H9 (cell line): ENCODE data around the gene PACS1. TPM values are rescaled to one million over a fixed set of nuclear protein-coding genes. Genes with fewer than 3 reads are reported as not detected.

ENCODE experiments used
- DNase-seq: peaks from one replicate; pipeline ENCODE4 v3.0.0-alpha.2; 2017
- H2AFZ ChIP-seq: one replicate; pipeline ENCODE4 v1.6.1; 2013; ENCODE audit warnings: mild to moderate bottlenecking, low read length, control low read depth, moderate library complexity
- H2AK5ac ChIP-seq: 2 replicates; pipeline ENCODE4 v1.6.1; 2013; ENCODE audit warnings: low read length, control low read depth, mixed read lengths; ENCODE audit not compliant: insufficient read length
- H2BK120ac ChIP-seq: one replicate; pipeline ENCODE4 v1.6.1; 2013; ENCODE audit warnings: low read depth, mild to moderate bottlenecking, low read length, control low read depth, inconsistent platforms; ENCODE audit not compliant: poor library complexity, severe bottlenecking
- H2BK12ac ChIP-seq: 2 replicates; pipeline ENCODE4 v1.6.1; 2013; ENCODE audit warnings: low read length, control low read depth, mixed read lengths, low read depth; ENCODE audit not compliant: insufficient read length
- H2BK15ac ChIP-seq: 2 replicates; pipeline ENCODE4 v1.6.1; 2013; ENCODE audit warnings: low read depth, low read length, control low read depth
- H2BK20ac ChIP-seq: one replicate; pipeline ENCODE4 v1.6.1; 2013; ENCODE audit warnings: low read depth, mild to moderate bottlenecking, low read length, control low read depth, inconsistent platforms; ENCODE audit not compliant: poor library complexity, severe bottlenecking
- H2BK5ac ChIP-seq: 2 replicates; pipeline ENCODE4 v1.6.1; 2013; ENCODE audit warnings: low read length, control low read depth, mixed read lengths; ENCODE audit not compliant: insufficient read length
- H3K14ac ChIP-seq: 2 replicates; pipeline ENCODE4 v1.6.1; 2013; ENCODE audit warnings: low read length, control low read depth; ENCODE audit not compliant: insufficient read depth
- H3K18ac ChIP-seq: 2 replicates; pipeline ENCODE4 v1.6.1; 2013; ENCODE audit warnings: low read depth, mild to moderate bottlenecking, mixed read lengths, low read length, control low read depth; ENCODE audit not compliant: insufficient read length
- H3K23ac ChIP-seq: 2 replicates; pipeline ENCODE4 v1.6.1; 2013; ENCODE audit warnings: low read length, control low read depth, mixed read lengths, low read depth; ENCODE audit not compliant: insufficient read length
- H3K23me2 ChIP-seq: 2 replicates; pipeline ENCODE4 v1.6.1; 2013; ENCODE audit warnings: low read depth, mild to moderate bottlenecking, mixed read lengths, low read length, control low read depth; ENCODE audit not compliant: insufficient read length, poor library complexity, severe bottlenecking
- H3K27ac ChIP-seq: 2 replicates; pipeline ENCODE4 v1.5.1; 2013; ENCODE audit warnings: low read length, control low read depth, mixed read lengths, low read depth; ENCODE audit not compliant: insufficient read length
- H3K27me3 ChIP-seq: 2 replicates; pipeline ENCODE4 v1.6.1; 2013; ENCODE audit warnings: low read length, control low read depth, inconsistent platforms; ENCODE audit not compliant: insufficient read depth
- H3K4ac ChIP-seq: 2 replicates; pipeline ENCODE4 v1.6.1; 2013; ENCODE audit warnings: low read depth, mild to moderate bottlenecking, control low read depth, inconsistent platforms, low read length, moderate library complexity
- H3K4me1 ChIP-seq: 2 replicates; pipeline ENCODE4 v1.6.1; 2013; ENCODE audit warnings: low read length, control low read depth, inconsistent platforms; ENCODE audit not compliant: insufficient read depth
- H3K4me2 ChIP-seq: 2 replicates; pipeline ENCODE4 v1.6.1; 2013; ENCODE audit warnings: low read length, control low read depth, mixed read lengths; ENCODE audit not compliant: insufficient read length, insufficient read depth
- H3K56ac ChIP-seq: 2 replicates; pipeline ENCODE4 v1.6.1; 2013; ENCODE audit warnings: low read depth, mild to moderate bottlenecking, mixed read lengths, low read length, control low read depth; ENCODE audit not compliant: insufficient read length
- H3K79me1 ChIP-seq: 2 replicates; pipeline ENCODE4 v1.6.1; 2013; ENCODE audit warnings: low read depth, mild to moderate bottlenecking, moderate library complexity, low read length, control low read depth, inconsistent platforms; ENCODE audit not compliant: insufficient read depth, poor library complexity, severe bottlenecking
- H3K79me2 ChIP-seq: 2 replicates; pipeline ENCODE4 v1.6.1; 2013; ENCODE audit warnings: low read length, control low read depth, inconsistent platforms; ENCODE audit not compliant: insufficient read depth
- H3K9ac ChIP-seq: 2 replicates; pipeline ENCODE4 v1.6.1; 2013; ENCODE audit warnings: low read length, control low read depth, mixed read lengths; ENCODE audit not compliant: insufficient read length; ENCODE audit errors: extremely low read depth
- H3K9me3 ChIP-seq: one replicate; pipeline ENCODE4 v1.6.1; 2013; ENCODE audit warnings: low read depth, low read length, inconsistent platforms; ENCODE audit not compliant: control insufficient read depth
- H3T11ph ChIP-seq: one replicate; pipeline ENCODE4 v1.6.1; 2013; ENCODE audit warnings: mild to moderate bottlenecking, low read length, control low read depth, inconsistent platforms
- H4K20me1 ChIP-seq: one replicate; pipeline ENCODE4 v1.6.1; 2013; ENCODE audit not compliant: control insufficient read depth, insufficient read length, insufficient read depth
- H4K5ac ChIP-seq: 2 replicates; pipeline ENCODE4 v1.6.1; 2013; ENCODE audit warnings: low read depth, mild to moderate bottlenecking, mixed read lengths, low read length, control low read depth; ENCODE audit not compliant: insufficient read length
- H4K8ac ChIP-seq: replicated peaks from 2 replicates; pipeline ENCODE4 v1.6.1; 2013; ENCODE audit warnings: low read length, control low read depth, mixed read lengths, low read depth; ENCODE audit not compliant: insufficient read length
- H4K91ac ChIP-seq: 2 replicates; pipeline ENCODE4 v1.6.1; 2013; ENCODE audit warnings: low read depth, mild to moderate bottlenecking, moderate library complexity, mixed read lengths, low read length, control low read depth; ENCODE audit not compliant: insufficient read length
- H3K27ac Mint-ChIP-seq, 3 experiments: 2 replicates in 2 of 3; 3 replicates in 1 of 3; pipeline ENCODE4 v1.8.0; 2020 to 2021; ENCODE audit warnings: mixed read lengths in 3 of 3, mild to moderate bottlenecking in 1 of 3, moderate library complexity in 1 of 3
- H3K27me3 Mint-ChIP-seq: 2 replicates; pipeline ENCODE4 v1.8.0; 2021; ENCODE audit warnings: low read depth, mild to moderate bottlenecking, moderate library complexity, mixed read lengths
- H3K36me3 Mint-ChIP-seq, 3 experiments: 2 replicates in 2 of 3; 3 replicates in 1 of 3; pipeline ENCODE4 v1.8.0; 2020 to 2021; ENCODE audit warnings: low read depth in 3 of 3, mixed read lengths in 3 of 3; ENCODE audit not compliant: insufficient read depth in 1 of 3
- H3K4me1 Mint-ChIP-seq, 2 experiments: 2 replicates each; pipeline ENCODE4 v1.8.0; 2020; ENCODE audit warnings: mixed read lengths in 2 of 2
- H3K4me3 Mint-ChIP-seq, 2 experiments: 2 replicates in 1 of 2; 3 replicates in 1 of 2; pipeline ENCODE4 v1.8.0; 2020 to 2021; ENCODE audit warnings: mild to moderate bottlenecking in 2 of 2, mixed read lengths in 2 of 2, moderate library complexity in 1 of 2
- H3K9me3 Mint-ChIP-seq, 2 experiments: 2 replicates in 1 of 2; 3 replicates in 1 of 2; pipeline ENCODE4 v1.8.0; 2020; ENCODE audit warnings: mild to moderate bottlenecking in 2 of 2, mixed read lengths in 2 of 2, moderate library complexity in 1 of 2
- CTCF ChIP-seq: fragments of 200-600 bp; sonication (generic); conservative IDR thresholded peaks from 3 replicates; pipeline ENCODE4 v1.8.0; 2021; ENCODE audit warnings: antibody characterized with exemption, mild to moderate bottlenecking
- WGBS: extraction: QIAGEN DNeasy Blood & Tissue Kit; methylation state at CpG from one replicate; pipeline ENCODE4 v1.1.7; 2013; ENCODE audit warnings: missing lambda C conversion rate, low lambda C conversion rate, mixed read lengths; ENCODE audit not compliant: insufficient read length; ENCODE audit errors: extremely low coverage; 5-methylcytosine and 5-hydroxymethylcytosine counted together
- total RNA-seq: library from RNA; stranded (reverse); gene quantifications from 2 replicates; pipeline ENCODE4 v1.2.1, GENCODE V29; 2021

Gene PACS1
- total RNA-seq, 1 experiment from 2014 or later = 35.5 TPM

GRCh38 chr11:66126808-66127555, 56.9 kb downstream of the PACS1 start:
- H2BK120ac ChIP-seq = no peak overlapping the region
- Mint-ChIP-seq H3K36me3 (no peaks in the 10 kb centered on the region), H3K27ac (peak overlapping the region; percentile 46 to 94 (median 80)), H3K9me3 (no peaks in the 10 kb centered on the region), H3K4me1 (peaks cover 27 to 35% of the 10 kb centered on the region in 2 experiments), H3K27me3 (no peaks in the 10 kb centered on the region), H3K4me3 (no peak overlapping the region; a peak in 1 of 5 replicates)
- no peak overlapping the region for H4K91ac ChIP-seq
- H2AK5ac ChIP-seq = no peak overlapping the region
- no peak overlapping the region for H3K9ac ChIP-seq
- no peak overlapping the region for H2BK12ac ChIP-seq
- H3K79me1 ChIP-seq = no peaks in the 10 kb centered on the region
- no peaks in the 10 kb centered on the region for H3K79me2 ChIP-seq
- H3T11ph ChIP-seq = no peak overlapping the region
- no peak overlapping the region for H2BK20ac ChIP-seq
- H3K4ac ChIP-seq = no peak overlapping the region
- H3K56ac ChIP-seq = no peak overlapping the region
- WGBS = no CpG with 5 or more reads among the region's 14 CpGs
- H4K5ac ChIP-seq = no peak overlapping the region
- H3K4me1 ChIP-seq = peaks cover 10% of the 10 kb centered on the region; the same call in 1 of the 2 replicates
- no peaks in the 10 kb centered on the region for H3K27me3 ChIP-seq
- no peaks in the 10 kb centered on the region for H4K20me1 ChIP-seq
- H2AFZ ChIP-seq = no peak overlapping the region
- no peaks in the 10 kb centered on the region for H3K23me2 ChIP-seq
- TF ChIP-seq CTCF = no peak
- H3K14ac ChIP-seq = no peak overlapping the region
- H3K18ac ChIP-seq = no peak overlapping the region
- no peak overlapping the region for H3K27ac ChIP-seq
- H2BK5ac ChIP-seq = no peak overlapping the region
- peak; percentile 48 for DNase-seq
- H4K8ac ChIP-seq = no peak overlapping the region
- no peak overlapping the region for H2BK15ac ChIP-seq
- H3K23ac ChIP-seq = no peak overlapping the region
- H3K9me3 ChIP-seq = no peaks in the 10 kb centered on the region
- no peak overlapping the region for H3K4me2 ChIP-seq
